ENCODE measurements around the gene GASK1A.
A peak's percentile ranks its signal among the peaks of the same experiment; 100 is the strongest.

GASK1A gene

DNA sequence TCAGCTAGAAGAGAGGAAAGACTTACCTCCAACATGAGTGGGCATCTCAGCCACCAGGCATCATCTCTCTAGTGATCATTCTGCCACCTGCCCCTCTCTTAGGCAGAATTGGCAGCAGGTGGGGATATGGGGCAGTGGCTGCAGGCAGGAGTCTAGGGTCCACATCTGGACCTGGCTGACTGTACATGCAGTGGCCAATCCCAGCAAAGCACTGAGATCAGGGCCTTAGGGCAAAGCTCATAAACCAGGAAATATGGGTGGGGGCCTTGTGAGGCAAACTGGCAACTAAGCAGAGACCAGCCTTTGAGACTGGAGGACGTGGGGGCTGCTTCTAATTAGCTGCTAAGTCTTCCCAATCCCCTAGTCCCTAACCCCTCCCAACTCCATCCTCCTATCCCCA lies 113.9 kb downstream of the GASK1A start:
- DNase-seq = no peak

DNA sequence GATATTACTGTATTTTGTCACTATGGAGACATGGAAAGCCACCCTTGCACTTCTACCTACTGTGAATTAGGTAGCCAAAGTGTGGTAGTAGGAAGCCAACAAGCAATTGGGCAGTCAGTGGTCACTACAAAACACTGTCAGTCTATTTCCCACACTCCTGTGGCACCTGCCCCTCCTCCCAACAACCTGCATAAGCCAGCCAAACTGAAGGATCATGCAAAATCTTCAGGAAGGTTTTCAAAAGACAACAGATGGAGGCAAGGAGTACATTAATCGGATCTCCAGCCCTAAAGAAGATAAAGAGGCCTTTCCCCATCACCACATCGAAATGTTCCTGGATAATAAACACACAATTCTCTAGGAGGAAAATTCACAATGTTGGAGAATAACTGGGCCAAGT lies 114.9 kb downstream of the GASK1A start:
- no peak for DNase-seq

DNA sequence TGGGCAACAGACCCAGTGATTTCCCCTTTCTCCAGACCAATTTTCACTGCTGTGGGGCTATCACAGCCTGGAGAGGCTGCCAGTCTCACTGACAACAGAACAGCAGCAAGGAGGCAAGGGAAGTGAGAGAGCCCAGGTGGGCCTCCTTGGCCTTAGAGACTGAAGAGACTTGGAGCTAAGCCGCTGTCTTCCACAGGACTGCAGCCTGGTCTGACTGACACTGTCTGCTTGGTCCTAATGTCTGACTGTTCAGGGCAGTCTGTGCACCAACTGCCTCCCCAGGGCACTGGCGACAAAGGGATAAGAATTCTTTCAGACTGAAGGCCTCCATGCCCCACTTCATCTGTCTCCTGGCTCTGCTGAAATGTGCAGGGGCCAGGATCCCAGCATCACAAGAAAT lies 115.3 kb downstream of the GASK1A start:
- DNase-seq = no peak

DNA sequence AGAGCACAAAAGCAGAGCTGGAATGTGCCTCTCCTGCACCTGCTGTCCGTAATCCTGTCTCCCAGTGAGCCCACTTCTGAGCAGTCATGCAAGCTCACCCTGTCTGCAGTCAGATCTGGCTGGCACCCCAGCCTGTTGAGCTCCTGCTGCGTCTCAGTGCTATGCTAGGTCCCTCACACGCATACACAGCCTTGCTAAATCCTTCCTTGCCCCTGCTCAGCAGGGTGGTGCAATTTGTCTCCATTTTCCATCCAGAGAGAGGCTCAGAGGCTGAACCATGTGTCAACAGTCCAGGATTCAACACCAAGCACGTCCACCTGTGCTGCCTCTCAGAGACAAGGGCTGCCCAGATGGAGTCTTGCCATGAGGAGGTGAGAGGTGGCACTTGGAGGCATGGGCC lies 115.7 kb downstream of the GASK1A start:
- DNase-seq = no peak

DNA sequence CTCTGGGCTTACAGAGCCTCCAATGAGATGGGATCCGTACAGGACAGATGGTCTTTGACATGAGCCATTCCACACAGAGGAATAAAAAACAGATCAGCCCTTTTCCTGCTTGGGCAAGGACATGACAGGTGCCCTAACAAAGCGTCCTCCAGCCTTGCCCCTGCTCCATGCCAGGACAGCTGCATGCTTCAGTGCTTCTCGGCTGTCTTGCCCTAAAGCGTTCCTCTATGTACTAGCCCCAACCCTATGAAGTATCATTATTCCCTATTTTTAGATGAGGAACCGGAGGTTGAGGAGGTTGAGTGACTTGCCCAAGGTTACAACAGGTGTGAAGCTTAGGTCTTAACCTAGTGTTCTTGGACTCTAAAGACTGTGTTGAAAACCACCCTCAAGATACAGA lies 116.3 kb downstream of the GASK1A start:
- DNase-seq = no peak

DNA sequence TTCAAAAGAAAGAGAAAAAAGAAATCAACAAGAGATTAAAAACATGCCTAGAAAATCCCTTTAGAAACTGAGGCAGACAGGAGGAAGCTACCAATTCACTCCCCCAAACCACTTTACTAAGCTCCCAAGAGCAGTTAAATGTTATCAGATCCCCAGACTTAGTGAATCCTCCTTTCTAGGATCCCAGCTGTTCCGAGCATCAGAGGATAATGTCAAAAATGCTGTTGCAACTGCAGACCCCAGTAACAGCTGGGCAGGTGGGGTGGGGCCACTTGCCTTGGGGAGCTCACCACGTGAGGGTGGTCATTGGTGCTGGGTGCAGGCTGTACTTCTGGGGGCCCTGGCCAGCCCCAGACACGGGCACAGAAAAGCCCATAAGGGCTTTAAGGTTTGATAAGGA lies 117.7 kb downstream of the GASK1A start:
- DNase-seq = no peak

DNA sequence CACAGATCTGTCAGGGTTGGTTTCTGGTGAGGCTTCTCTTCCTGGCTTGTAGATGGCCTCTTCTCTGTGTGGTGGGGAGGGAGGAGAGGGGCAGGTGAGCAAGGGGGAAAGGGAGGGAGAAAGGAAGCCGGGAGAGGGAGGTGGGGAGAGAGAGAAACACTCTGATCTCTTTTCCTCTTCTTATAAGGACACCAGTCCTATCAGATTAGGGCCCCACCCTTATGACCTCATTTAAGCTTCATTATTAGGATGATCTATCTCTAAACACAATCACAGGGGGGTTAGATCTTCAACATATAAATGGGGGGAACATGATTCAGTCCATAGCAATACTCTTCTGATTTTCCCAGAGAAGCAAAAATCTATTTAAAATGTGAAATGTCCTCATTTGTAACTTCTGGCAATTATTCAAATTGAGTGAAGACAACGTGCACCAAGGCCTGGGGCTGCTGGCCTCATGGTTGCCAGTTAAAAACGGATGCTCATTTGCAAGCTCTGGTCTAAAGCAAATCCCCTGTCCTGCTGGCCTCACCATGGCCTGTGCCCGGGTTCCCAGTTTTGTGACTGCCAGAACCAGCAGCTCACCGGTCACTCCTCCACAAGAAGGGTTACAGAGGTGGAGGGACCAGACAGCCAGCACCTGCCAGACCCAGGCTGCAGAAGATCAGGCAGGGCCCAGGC lies 118.4 kb downstream of the GASK1A start:
- no peak for DNase-seq

DNA sequence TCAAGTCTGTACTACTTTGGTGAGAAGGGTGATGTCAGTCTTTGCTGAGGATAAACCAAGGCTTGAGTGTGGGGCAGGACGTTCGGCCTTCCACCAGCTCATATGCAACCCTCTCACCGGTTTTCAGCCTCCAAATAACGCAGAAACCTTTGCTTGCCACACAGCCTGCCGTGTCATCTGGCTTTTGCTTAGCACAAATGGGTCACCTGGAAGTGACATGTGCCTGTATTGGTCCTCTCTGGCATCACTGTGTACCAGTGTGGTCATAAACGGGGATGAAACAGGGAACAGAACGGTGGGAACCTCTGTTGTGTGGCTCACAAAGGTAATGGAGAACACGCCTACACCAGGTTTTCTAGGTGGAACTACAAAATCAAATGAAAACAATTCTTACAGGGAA lies 119.7 kb downstream of the GASK1A start:
- DNase-seq = no peak

DNA sequence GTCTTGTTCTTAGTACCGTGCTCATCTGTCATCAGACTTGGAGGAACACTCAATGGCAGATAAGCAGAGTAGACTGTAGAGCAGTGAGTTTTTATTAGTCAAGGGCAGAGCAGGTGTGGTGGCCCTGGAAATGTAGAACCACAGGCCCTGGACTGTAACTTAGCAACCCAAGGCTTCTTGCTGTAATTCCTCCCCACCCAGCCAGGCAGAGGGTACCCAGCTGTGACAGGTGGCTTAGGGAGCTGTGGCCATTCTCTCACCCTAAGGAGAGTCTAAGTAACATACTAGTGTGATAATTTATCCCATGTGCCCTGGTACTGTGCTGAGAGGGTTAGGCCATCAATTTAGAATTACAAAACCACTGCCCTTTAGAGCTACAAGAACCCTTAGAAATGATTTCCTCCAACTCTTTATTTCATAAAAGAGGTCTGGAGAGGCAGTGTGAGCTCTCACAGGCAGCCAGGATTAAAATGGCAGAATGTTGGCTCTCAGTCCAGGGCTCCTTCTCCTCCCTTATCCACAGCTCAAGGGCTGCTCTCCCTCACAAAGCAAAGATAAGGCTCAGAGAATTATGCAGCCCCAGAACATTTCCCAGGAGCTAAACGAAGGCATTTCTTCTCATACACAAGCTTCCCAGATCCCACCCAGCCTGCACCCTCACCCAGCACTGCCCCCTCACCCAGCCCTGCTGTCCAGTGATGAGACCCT lies 123.8 kb downstream of the GASK1A start:
- DNase-seq = no peak

DNA sequence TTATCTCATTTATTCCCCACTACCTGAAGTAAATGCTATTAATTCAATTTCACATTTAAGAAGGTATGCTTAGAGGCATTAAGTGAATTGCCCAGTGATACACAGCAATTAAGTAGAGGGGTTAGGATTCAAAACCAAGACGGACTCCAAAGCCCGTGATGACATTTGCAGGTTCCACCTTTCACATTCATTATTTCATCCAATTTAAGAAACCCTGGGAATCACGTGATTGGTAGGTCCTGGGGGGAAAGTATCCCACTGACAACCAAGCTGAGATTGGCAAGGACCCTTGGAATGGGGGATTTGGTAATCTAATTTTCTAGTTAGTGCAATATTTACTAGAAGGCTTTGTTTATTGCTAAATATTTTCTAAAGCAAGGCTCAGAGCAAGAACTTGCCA lies 124.9 kb downstream of the GASK1A start:
- DNase-seq = no peak

DNA sequence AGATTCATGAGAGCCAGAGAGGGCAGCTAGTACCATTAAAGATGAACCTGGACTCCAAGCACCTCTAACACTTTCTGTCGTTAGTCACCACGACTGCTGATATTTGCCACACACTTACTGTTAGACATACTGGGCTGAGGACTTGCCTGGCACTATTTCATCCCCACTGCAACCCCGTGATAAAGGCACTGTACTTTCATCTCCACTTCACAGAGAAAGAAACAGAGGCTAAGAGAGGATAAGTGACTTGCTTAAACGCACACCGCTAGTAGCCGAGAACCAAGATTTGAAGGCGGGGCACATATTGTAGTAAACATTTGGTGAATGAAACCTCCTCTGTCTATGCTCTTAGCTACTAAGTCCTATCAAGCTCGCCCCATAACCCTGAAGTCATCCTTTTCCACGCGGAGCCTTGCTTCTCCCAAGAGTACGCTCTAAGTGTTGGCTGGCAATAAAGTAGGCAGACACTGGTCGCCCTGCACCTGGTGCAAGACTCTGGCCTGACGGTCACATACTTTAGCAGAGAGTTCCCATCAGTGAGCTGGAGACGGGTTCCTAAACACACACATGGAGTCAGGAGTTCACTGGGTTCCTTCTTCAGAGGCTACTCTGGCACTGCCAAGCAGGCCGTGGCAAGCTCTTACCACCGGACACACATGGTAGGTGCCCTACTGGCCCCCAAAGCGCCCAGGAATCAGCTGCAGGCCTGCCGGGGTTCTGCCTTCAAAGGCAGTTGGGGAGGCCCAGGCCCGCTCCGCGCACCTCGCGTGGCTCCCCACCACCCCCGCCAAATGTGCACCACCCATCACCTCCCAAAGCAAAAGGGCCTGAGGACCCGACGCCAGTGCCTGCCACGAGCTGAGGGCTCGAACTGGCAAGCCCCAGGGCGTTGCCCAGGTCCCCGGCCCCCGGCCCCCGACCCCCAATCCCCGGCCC lies 125.8 kb downstream of the GASK1A start:
- peak in 1 of 2 donors; percentile 24 for DNase-seq

DNA sequence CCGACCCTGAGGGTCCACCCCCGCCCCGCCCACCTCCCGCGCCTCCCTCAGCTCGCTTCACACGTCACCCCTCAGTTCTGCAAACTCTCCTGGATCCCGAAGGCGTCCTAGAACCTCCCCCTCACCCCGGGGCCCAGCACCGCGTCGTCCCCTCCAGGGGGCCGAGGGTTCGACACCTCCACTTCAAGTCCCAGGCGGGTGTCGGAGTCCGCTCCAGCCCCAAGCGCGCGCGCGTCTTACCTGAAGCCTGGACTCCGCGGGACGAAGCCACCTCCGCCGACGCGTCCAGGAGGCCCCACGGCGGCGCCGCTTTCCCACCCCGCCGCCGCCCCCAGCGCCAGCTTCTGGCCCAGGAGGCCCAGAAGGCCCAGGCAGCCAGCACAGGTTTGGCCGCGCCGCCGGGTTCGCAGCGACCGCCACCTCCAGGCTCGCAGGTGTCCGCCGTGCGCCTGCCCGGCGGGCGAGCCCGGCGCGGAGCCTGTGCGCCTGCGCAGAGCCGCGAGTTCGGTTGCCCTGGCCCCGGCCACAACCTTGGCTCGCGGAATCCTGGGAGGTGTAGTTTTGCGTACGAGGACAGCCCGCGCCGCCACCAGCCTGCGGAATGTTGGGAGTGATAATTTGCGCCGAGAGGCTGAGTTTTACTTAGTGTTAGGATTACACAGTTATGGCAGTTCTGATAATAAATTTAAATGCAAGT lies 126.6 kb downstream of the GASK1A start, which contains the start of gene POMGNT2:
POMGNT2 (minus strand) TSS at position 484 of the 697 bp plus-strand sequence. CDS start 24,648 bp downstream, outside the sequence.
- DNase-seq = peak; percentile 89 to 93

DNA sequence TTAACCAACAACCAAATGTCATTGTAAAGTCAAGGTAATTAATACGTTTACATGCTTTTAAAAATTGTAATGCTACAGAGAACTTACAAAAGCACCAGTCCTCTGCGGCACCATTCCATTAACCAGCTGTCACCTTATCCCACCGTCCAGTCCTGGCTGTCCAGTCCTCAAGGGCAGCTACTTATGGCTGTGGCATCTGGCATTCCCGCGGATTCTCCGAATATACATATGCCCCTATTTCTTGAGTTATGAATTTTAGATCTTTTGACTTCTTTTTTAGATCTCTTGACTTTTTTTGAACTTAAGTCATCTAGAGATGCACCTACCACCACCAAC lies 127.2 kb downstream of the GASK1A start:
- DNase-seq = no peak

Measured in CD4-positive, alpha-beta T cell treated with Interferon alpha-2 for 1 hour (primary cell).